Endothelial cell of umbilical vein (primary cell): ENCODE measurements around the gene PKD1. TPM values are rescaled to one million over a fixed set of nuclear protein-coding genes. Genes with fewer than 3 reads are reported as not detected.

Experiments used
- BruUV-seq: library from RNA; stranded (reverse); fragments of 400-500 nt; replicated peaks from 2 replicates; lab custom pipeline; 2021; lab: Mats Ljungman, UMichigan
- CTCF ChIA-PET: fragments of 300-600, 350-600 bp; sonication (Branson Sonifier 250); formaldehyde crosslinking; loops from one replicate; lab custom pipeline; 2021; ENCODE audit warnings: antibody characterized with exemption, inconsistent platforms; lab: Charles Lee
- POLR2A ChIA-PET: fragments of 300-600, 350-600 bp; sonication (Branson Sonifier 250); formaldehyde crosslinking; loops from one replicate; lab custom pipeline; 2021; ENCODE audit warnings: antibody characterized with exemption, inconsistent platforms; lab: Charles Lee
- DNase-seq: peaks from one replicate; pipeline ENCODE4 v3.0.0-alpha.2; 2011; ENCODE audit warnings: low read depth, low spot score
- FAIRE-seq: peaks from 2 replicates; lab custom pipeline; 2011; peaks lifted over from hg19 to GRCh38; lab: Jason Lieb, UNC
- H2AFZ ChIP-seq: 2 replicates; pipeline ENCODE4 v1.6.0; 2012; ENCODE audit warnings: low read depth, low read length, control low read depth, inconsistent platforms
- H3K27ac ChIP-seq: 2 replicates; pipeline ENCODE4 v1.5.1; 2011; ENCODE audit warnings: low read depth, mild to moderate bottlenecking, control low read depth, low read length, moderate library complexity; ENCODE audit not compliant: insufficient read depth
- H3K27me3 ChIP-seq, 2 experiments: 2 replicates each; pipeline versions ENCODE4 v1.6.0 to v1.6.1; 2011; ENCODE audit warnings: low read length in 2 of 2, mixed read lengths in 1 of 2; ENCODE audit not compliant: control insufficient read depth in 2 of 2, insufficient read depth in 2 of 2
- H3K36me3 ChIP-seq, 2 experiments: 2 replicates in 1 of 2; 3 replicates in 1 of 2; pipeline ENCODE4 v1.5.1; 2011; ENCODE audit warnings: low read length in 2 of 2, mild to moderate bottlenecking in 1 of 2, moderate library complexity in 1 of 2; ENCODE audit not compliant: control insufficient read depth in 2 of 2, insufficient read depth in 2 of 2; ENCODE audit errors: extremely low read depth in 1 of 2
- H3K4me1 ChIP-seq: 3 replicates; pipeline ENCODE4 v1.5.1; 2011; ENCODE audit warnings: mild to moderate bottlenecking, low read length; ENCODE audit not compliant: control insufficient read depth, insufficient read depth; ENCODE audit errors: extremely low read depth
- H3K4me2 ChIP-seq: 2 replicates; pipeline ENCODE4 v1.6.1; 2011; ENCODE audit warnings: low read length, control low read depth, mixed read lengths; ENCODE audit not compliant: insufficient read depth
- H3K4me3 ChIP-seq, 3 experiments: fragments of 200-600 bp in 1 of 3; sonication (generic), shearing (Covaris generic) in 1 of 3; replicated peaks in 1 of 3; 2 replicates each; pipeline ENCODE4 v1.5.1; 2011 to 2016; ENCODE audit warnings: control low read depth in 3 of 3, low read length in 3 of 3, mild to moderate bottlenecking in 2 of 3, inconsistent platforms in 1 of 3, low read depth in 1 of 3, moderate library complexity in 1 of 3; ENCODE audit not compliant: insufficient read depth in 1 of 3
- H3K79me2 ChIP-seq: 2 replicates; pipeline ENCODE4 v1.6.0; 2012; ENCODE audit warnings: low read length, inconsistent platforms; ENCODE audit not compliant: control insufficient read depth, insufficient read depth
- H3K9ac ChIP-seq: replicated peaks from 2 replicates; pipeline ENCODE3; 2011; ENCODE audit warnings: low read length, control low read depth; ENCODE audit not compliant: insufficient read depth; ENCODE audit errors: extremely low read depth
- H3K9me1 ChIP-seq: replicated peaks from 3 replicates; pipeline ENCODE4 v1.6.0; 2011; ENCODE audit warnings: mild to moderate bottlenecking, low read length; ENCODE audit not compliant: control insufficient read depth, insufficient read depth; ENCODE audit errors: extremely low read depth
- H3K9me3 ChIP-seq: replicated peaks from 2 replicates; pipeline ENCODE4 v1.5.1; 2012; ENCODE audit warnings: low read length, inconsistent platforms; ENCODE audit not compliant: control insufficient read depth, insufficient read depth
- H4K20me1 ChIP-seq: replicated peaks from 2 replicates; pipeline ENCODE3; 2011; ENCODE audit warnings: mild to moderate bottlenecking, low read length; ENCODE audit not compliant: control insufficient read depth, insufficient read depth; ENCODE audit errors: extremely low read depth
- EZH2 ChIP-seq: IDR thresholded peaks from 2 replicates; pipeline ENCODE4 v1.6.1; 2012; ENCODE audit warnings: borderline replicate concordance, low read depth, mild to moderate bottlenecking, moderate library complexity, low read length, inconsistent platforms; ENCODE audit not compliant: severe bottlenecking
- FOS ChIP-seq: IDR thresholded peaks from 2 replicates; pipeline ENCODE4 v1.6.1; 2011; ENCODE audit warnings: mild to moderate bottlenecking, low read length, moderate library complexity, borderline replicate concordance; ENCODE audit not compliant: insufficient read depth
- GATA2 ChIP-seq: IDR thresholded peaks from 2 replicates; pipeline ENCODE4 v1.7.0; 2011; ENCODE audit warnings: low read depth, mild to moderate bottlenecking, moderate library complexity, mixed read lengths, low read length; ENCODE audit not compliant: insufficient read length, insufficient read depth
- JUN ChIP-seq: IDR thresholded peaks from 2 replicates; pipeline ENCODE4 v1.6.1; 2011; ENCODE audit warnings: borderline replicate concordance, low read depth; ENCODE audit not compliant: insufficient read length, insufficient read depth
- POLR2A ChIP-seq: IDR thresholded peaks from 2 replicates; pipeline ENCODE4 v1.6.1; 2012; ENCODE audit warnings: low read depth, mild to moderate bottlenecking, control low read depth, low read length
- POLR2AphosphoS5 ChIP-seq: IDR thresholded peaks from 2 replicates; pipeline ENCODE4 v1.6.1; 2012; ENCODE audit warnings: low read depth, mild to moderate bottlenecking, control low read depth, low read length, moderate library complexity; ENCODE audit not compliant: insufficient read depth
- dilution Hi-C: fragments of 300-500 bp; cut with MboI; formaldehyde crosslinking; loops from one replicate; pipeline ENCODE4 v1.15.0; 2019; ENCODE audit warnings: low sequenced_read_pairs; ENCODE audit not compliant: extremely low pct_ligation_motif_present
- intact Hi-C: fragments of 100-400 bp; cut with micrococcal nuclease; formaldehyde crosslinking; loops from one replicate; pipeline ENCODE4 v1.10.0; 2022
- polyA plus RNA-seq, 4 experiments: library from polyadenylated mRNA; depleted of rRNA in 3 of 4; stranded (reverse) in 3 of 4; unstranded in 1 of 4; fragments of >200 nt; gene quantifications; 2 replicates each; pipeline versions ENCODE4 v1.2.1 to v1.2.3, GENCODE V29; 2011 to 2012; ENCODE audit warnings: missing spikeins in 1 of 4
- total RNA-seq: library from RNA; stranded (reverse); gene quantifications from 2 replicates; pipeline ENCODE4 v1.2.3, GENCODE V29; 2021
- TF ChIP-seq, protein P1 (sequence below), 2 donors: IDR thresholded peaks; 1 replicate in 1 of 2; 2 replicates in 1 of 2; pipeline ENCODE4 v1.5.1; 2011; ENCODE audit warnings: low read length in 2 of 2, mild to moderate bottlenecking in 2 of 2, moderate library complexity in 2 of 2, control low read depth in 1 of 2, inconsistent platforms in 1 of 2, low read depth in 1 of 2; ENCODE audit not compliant: insufficient read depth in 1 of 2; ENCODE audit errors: extremely low read depth in 1 of 2
- TF ChIP-seq, protein P2 (sequence below): IDR thresholded peaks from 2 replicates; pipeline ENCODE4 v1.6.1; 2011; ENCODE audit not compliant: insufficient read depth, insufficient read length

The PKD1 gene
- total and polyA plus RNA-seq, 2 donors (not counting 3 experiments of a cell fraction or from before 2014, with no cell fraction given), result 52.5 to 102 TPM

DNA sequence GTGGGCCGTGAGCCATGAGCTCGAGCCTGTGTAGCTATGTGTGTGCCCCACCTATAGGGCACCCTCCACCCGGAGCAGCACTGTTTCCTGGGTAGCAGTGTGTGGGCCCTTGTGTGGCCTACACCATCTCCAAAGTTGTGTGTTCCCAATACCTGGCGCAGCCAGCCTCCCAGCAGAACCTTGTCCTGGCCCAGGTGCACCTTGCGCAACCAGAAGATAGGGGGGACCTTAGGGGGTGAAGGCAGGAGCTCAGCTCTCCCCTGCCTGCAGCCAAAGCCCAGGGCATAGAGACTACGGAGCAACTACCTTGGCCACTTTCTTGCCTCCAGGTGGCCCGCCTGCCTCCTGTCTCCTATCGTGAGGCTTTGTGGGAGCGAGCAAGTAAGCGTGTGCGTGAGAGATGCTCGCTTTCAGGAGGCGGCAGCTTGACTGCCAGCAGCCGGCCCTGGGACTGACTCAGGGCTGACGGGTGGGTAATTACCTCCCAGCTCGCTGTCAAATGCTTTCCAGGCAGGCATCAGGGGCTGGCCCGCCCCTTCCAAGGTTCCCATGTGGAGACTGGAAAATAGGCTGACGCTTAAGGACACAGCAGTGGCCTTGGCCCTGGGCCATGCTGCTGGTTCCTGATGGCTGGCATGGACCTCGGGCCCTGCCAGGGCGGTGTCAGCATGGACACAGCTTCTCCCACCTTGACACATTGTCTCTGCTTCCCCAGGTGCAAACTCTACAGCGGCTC, 38.9 kb upstream of the PKD1 start:
- Histone ChIP-seq H3K27me3 (no peaks in the 10 kb centered on the region), H3K4me2 (no peak overlapping the region), H3K9me1 (no peaks in the 10 kb centered on the region), H4K20me1 (no peaks in the 10 kb centered on the region), H2AFZ (no peak overlapping the region), H3K4me1 (peaks cover 18% of the 10 kb centered on the region), H3K9me3 (no peaks in the 10 kb centered on the region), H3K27ac (no peak overlapping the region), H3K9ac (no peak overlapping the region), H3K4me3 (no peak overlapping the region), H3K79me2 (peaks cover 35% of the 10 kb centered on the region), H3K36me3 (peaks cover 23 to 46% of the 10 kb centered on the region in 2 experiments)
- FAIRE-seq (no peak), DNase-seq (no peak)
- dilution Hi-C loops, result loop anchor here (25.0 kb wide), 1 partner anchor 137 kb away; the partner anchor contains the start of genes NHERF2, NTHL1 and TSC2
- intact Hi-C loops, result no loop called here
- POLR2A ChIA-PET, result interaction anchor here (1.0 kb wide), 1 partner anchor 19 kb away, joined by 5 read pairs; the partner anchor contains the start of gene TRAF7
- TF ChIP-seq, protein P1, sequence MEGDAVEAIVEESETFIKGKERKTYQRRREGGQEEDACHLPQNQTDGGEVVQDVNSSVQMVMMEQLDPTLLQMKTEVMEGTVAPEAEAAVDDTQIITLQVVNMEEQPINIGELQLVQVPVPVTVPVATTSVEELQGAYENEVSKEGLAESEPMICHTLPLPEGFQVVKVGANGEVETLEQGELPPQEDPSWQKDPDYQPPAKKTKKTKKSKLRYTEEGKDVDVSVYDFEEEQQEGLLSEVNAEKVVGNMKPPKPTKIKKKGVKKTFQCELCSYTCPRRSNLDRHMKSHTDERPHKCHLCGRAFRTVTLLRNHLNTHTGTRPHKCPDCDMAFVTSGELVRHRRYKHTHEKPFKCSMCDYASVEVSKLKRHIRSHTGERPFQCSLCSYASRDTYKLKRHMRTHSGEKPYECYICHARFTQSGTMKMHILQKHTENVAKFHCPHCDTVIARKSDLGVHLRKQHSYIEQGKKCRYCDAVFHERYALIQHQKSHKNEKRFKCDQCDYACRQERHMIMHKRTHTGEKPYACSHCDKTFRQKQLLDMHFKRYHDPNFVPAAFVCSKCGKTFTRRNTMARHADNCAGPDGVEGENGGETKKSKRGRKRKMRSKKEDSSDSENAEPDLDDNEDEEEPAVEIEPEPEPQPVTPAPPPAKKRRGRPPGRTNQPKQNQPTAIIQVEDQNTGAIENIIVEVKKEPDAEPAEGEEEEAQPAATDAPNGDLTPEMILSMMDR (IDR thresholded peaks at IDR 0.05; ENCODE audit: extremely low read depth in 1 of 2, insufficient read depth in 1 of 2, low read depth in 1 of 2, low read length in 2 of 2), result no peak
- TF ChIP-seq FOS, result no peak
- TF ChIP-seq, protein P2, sequence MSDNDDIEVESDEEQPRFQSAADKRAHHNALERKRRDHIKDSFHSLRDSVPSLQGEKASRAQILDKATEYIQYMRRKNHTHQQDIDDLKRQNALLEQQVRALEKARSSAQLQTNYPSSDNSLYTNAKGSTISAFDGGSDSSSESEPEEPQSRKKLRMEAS, result no peak
- no peak for TF ChIP-seq JUN
- TF ChIP-seq POLR2A, result no peak
- no peak for TF ChIP-seq GATA2
- no peak for TF ChIP-seq POLR2AphosphoS5
- TF ChIP-seq EZH2, result no peak
- CTCF ChIA-PET, result interaction anchor here (1.2 kb wide), 1 partner anchor 15 kb away, joined by 3 read pairs; no protein-coding TSS in a partner anchor
- BruUV-seq, result no TSS peak
